ENCODE measurements around the gene PDLIM1.

- no peak for TF ChIP-seq SUZ12 (IDR thresholded peaks at IDR 0.05; ENCODE audit: extremely low read depth, insufficient read depth, insufficient read length)
- no peak for TF ChIP-seq YY1 (IDR thresholded peaks at IDR 0.05; ENCODE audit: insufficient read depth, insufficient read length)
Observed at GRCh38 chr10:95260397-95260881, 30.4 kb downstream of the PDLIM1 start.

Data from NT2/D1 (cell line).